Stimulated activated CD8-positive, alpha-beta memory T cell treated with anti-CD3 and anti-CD28 coated beads, Interleukin-4, amount 100 ng/mL, for 24 hours (primary cell): ENCODE results near the gene ROR2.
A peak's percentile ranks its signal among the peaks of the same experiment; 100 is the strongest.
"Not testable (repeated sequence)": the region's sequence is repeated elsewhere in the genome, so short reads cannot be mapped to it uniquely, and the experiment has no call there.

ENCODE experiments used
- DNase-seq: peaks from one replicate; pipeline ENCODE4 v3.0.0-alpha.2; 2020; ENCODE audit warnings: low read depth

ROR2 gene

GRCh38 chr9:91796516-91796915, 153.5 kb downstream of the ROR2 start:
- peak; percentile 7 for DNase-seq

DNA sequence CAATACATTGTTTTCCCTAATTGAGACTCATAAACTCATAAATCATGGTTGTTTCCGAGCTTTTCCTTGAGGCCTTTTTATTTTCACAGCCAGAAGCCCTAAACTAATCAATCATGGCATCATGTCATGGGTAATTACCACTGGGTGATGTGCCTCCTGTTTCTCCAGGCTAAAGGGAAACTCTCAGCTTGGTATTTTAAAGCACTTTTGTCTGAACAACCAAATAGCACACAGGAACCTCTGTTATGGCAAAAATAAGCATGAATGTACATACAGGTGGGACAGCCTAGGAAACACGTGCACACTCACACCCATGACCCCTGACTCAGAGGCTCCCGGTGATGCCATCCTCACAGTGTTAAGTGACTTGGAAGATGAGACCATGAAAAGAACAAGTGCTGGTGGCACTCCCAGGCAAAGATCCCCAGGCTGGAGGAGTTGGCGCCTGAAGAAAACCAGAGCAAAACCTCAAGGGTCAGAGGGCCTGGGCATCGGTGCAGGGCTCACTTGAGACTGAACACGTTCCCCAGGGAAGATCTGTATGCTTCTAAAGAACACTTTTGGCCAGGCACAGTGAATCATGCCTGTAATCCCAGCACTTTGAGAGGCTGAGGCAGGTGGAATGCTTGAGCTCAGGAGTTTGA, 154.3 kb downstream of the ROR2 start:
- no peak for DNase-seq

DNA sequence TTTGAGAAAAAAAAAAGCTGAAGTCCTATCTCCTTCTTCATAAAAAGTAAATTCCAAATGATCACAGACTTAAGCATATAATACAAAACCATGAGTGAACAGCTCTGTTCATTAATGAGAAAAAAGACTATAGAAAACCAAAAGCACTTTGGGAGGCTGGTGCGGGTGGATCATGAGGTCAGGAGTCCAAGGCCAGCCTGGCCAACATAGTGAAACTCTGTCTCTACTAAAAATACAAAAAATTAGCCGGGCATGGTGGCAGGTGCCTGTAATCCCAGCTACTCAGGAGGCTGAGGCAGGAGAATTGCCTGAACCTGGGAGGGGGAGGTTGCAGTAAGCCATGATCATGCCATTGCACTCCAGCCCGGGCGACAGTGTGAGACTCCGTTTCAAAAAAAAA, 156.7 kb downstream of the ROR2 start:
- not testable (repeated sequence) for DNase-seq

- DNase-seq, result no peak
These were observed 159.1 kb downstream of the ROR2 start for GRCh38 chr9:91790917-91791316.

GRCh38 chr9:91789941-91790340, 160.1 kb downstream of the ROR2 start:
- DNase-seq, result no peak

- no peak for DNase-seq
These were observed 162.1 kb downstream of the ROR2 start for GRCh38 chr9:91787931-91788330.

DNA sequence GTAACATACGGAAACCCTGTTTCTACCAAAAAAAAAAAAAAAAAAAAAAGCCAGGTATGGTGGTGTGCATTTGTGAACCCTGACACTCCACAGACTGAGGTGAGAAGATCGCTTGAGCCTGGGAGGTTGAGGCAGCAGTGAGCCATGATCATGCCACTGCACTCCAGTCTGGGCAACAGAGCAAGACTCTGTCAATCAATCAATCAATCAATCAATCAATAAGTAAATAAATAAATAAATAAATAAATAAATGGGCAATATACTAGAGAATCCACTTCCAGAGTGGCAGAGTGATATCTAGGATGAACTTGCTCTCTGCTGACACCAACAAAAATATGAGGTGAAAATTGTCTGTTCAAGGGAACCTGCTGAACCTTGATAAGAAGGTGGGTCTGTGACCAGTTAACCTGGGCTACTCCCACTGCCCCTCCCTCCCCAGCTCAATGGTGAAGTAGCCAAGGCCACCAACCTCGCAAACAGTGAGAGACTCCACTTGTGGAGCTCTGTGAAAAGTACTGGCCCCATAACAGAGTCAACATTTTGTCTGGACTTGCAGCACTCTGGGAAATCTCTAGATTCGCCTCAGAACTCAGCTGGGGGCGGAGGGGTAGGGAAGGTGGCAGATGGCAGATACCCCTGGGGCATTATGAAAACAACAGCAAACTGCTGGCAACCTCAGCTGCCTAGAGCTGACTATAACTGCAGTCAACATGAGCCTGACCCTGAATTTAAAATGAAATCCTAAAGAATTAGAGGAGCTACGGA, 163.7 kb downstream of the ROR2 start:
- DNase-seq, result no peak

DNA sequence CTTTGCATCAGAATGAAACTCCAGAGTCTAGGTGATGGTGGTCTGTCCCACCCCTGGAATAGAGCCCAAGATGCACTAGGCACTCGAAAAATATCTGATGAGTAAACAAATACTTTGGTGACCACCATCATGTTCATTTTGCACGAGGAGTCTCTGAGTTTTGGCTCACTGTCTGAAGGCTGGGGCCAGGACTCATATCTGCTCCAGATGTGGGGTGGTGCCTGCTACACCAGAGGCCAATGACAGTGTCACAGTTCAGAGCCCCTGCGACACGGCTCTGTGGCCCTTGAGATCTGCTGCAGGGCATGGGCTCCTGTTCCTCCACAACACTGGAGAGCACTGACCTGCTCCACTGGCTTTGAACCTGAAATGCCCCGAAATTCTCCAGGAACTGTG, 164.6 kb downstream of the ROR2 start:
- no peak for DNase-seq

- DNase-seq, result no peak
These were observed 165.2 kb downstream of the ROR2 start for GRCh38 chr9:91784673-91785446.

GRCh38 chr9:91783876-91784672, 166.0 kb downstream of the ROR2 start:
- DNase-seq, result no peak

- DNase-seq, result no peak
These were observed 166.6 kb downstream of the ROR2 start for GRCh38 chr9:91783411-91783810.

GRCh38 chr9:91782708-91783214, 167.3 kb downstream of the ROR2 start:
- no peak for DNase-seq

GRCh38 chr9:91781906-91782305, 168.1 kb downstream of the ROR2 start:
- no peak for DNase-seq

- no peak for DNase-seq
These were observed 168.9 kb downstream of the ROR2 start for GRCh38 chr9:91781116-91781515.

DNA sequence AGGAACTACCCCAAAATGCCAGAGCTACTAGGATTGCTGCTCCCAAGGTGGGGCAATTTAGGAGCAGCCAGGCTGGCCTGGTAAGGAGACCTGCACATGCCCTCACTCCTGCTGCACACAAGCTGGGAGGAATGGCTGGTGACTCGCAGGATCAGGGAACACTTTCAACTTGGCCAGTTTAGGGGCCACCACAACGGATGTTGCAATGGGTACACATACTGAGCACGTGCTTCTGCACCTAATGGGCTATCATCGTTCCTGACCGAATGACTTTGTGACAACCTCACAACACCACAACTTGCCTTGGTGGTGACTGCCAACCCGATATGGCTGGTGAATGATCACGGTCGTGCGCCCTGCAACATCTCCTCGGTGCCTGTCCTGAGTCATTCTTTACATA, 172.0 kb downstream of the ROR2 start:
- DNase-seq, result no peak

GRCh38 chr9:91777292-91777830, 172.7 kb downstream of the ROR2 start:
- no peak for DNase-seq

- DNase-seq, result no peak
These were observed 173.4 kb downstream of the ROR2 start for GRCh38 chr9:91776409-91777291.

DNA sequence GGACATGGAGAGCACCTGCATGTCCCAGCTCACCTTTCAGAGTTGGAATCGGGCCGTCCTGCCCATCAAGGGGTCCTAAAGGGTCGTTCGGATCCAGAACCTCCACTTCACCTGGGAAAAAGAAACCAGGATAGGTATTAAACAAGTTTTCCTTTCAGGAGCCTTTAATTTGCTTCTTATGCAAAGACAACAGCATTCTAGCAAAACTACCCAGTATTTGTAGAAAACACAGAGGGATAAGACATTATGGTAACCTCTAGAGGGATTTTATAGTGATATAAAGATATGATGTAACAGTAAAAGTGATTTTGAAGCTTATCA, 174.4 kb downstream of the ROR2 start:
- DNase-seq, result no peak

DNA sequence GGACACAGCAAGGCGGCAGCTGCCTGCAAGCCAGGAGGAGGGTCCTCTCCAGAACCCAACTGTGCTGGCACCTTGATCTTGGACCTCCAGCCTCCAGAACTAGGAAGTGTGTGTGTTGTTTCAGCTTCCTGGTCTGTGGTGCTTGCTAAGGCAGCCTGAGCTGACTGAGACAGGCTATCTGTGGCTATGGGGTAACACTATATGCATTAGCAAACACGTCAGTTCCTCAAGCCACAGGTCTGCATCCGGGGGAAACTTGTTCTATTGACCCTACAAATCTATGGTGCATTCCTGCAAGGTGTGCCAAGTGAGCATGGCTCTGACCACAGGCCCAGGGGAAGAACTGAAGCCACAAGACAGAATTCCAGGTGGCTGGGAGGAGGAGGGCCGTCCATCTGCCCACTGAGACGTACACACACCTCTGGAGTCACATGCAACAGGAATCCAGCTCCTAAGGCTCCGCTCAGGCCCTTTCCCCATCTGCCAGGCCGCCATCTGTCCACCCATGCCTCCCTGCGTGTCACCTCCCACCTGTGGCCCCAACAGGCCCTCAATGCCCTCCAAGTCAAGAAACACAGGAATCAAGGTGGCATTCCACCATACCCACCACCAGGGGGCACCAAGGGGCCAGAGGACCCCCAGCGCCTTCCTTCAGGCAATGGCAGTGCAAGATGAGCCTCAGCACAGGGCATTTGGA, 174.9 kb downstream of the ROR2 start:
- peak; percentile 61 for DNase-seq

- no peak for DNase-seq
These were observed 176.9 kb downstream of the ROR2 start for GRCh38 chr9:91773156-91773555.
